Amniotic stem cell (primary cell): ENCODE results near the gene KRTAP6-3.

Source experiments
- DNase-seq: peaks from one replicate; lab custom pipeline; 2025; lab: John Stamatoyannopoulos, UW

KRTAP6-3 gene

DNA sequence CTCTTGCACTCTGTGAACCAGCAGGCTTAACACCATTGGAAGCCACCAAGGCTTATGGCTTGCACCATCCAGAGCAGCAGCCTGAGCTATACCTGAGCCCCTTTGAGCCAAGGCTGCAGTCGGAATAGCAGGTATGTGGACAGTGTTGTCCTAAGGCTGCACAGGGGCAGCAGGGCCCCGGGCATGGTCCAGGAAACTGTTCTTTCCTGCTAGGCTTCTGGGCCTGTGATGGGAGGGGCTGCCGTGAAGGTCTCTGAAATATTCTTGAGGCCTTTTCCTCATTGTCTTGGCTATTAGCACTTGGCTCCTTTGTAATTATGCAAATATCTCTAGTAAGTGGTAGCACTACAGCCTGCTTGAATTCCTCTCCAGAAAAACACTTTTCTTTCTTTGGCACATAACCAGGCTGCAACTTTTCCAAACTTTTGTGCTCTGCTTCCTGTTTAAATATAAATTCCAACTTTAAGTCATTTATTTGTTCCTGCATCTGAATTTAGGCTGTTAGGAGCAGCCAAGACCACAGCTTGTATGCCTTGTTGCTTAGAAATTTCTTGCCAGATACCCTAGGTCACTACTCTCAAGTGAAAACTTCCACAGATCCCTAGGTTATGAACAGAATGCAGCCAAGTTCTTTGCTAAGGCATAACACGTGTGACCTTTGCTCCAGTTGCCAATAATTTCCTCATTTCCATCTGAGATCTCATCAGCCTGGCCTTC, 33.4 kb downstream of the KRTAP6-3 start:
- no peak for DNase-seq

DNA sequence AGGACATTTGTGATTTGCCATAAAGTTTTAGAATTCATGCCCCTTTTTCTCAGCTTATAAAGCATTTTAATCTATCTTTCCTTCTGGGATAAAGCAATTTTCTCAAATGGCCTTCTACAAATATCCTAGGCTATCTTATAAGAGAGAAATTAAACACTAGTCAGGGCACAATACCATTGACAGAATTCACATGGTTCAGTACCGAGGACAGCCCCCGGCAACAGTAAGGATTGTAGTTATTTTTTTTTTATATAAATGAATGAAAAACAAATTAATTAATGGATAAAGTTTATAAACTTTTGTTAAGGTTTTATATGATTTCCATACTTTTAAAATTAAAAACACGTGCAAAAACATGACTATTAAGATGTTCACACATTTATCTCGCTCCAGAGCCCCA, 35.9 kb downstream of the KRTAP6-3 start:
- no peak for DNase-seq

DNA sequence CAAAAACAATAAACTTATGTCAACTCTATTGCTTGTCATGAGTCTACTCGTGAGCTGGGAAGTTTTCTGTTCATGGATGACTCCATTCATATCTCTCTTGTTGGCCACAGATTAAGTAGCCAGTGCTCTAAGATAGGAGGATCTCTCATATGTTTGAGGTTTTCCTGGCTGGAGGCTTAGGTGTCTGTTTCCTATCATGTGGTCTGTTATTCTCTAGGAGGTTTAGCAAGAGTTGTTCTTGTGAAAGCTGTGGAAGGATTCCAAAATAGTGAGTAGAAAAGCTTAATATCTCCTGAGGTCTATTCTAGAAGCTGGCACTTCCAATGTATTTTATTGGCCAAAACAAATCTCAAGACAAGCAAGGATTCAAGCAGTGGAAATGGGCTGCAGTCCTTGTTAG, 37.0 kb downstream of the KRTAP6-3 start:
- DNase-seq = no peak

GRCh38 chr21:30634906-30635305, 42.7 kb downstream of the KRTAP6-3 start, which contains the start of gene KRTAP20-2:
Gene KRTAP20-2 (plus strand): TSS chr21:30635206. CDS start chr21:30635264, 58 bp downstream.
- no peak for DNase-seq

- DNase-seq = no peak
Observed at GRCh38 chr21:30638686-30639085, 46.4 kb downstream of the KRTAP6-3 start.

- DNase-seq = no peak
Observed at GRCh38 chr21:30642564-30642963, 50.3 kb downstream of the KRTAP6-3 start, which contains the start of gene KRTAP20-3. Gene KRTAP20-3 (plus strand): TSS chr21:30642864.
